ENCODE data around the gene ZNF496.
"Not testable (repeated sequence)": the region's sequence is repeated elsewhere in the genome, so short reads cannot be mapped to it uniquely, and the experiment has no call there.

Gene ZNF496

GRCh38 chr1:247376659-247377058, 45.0 kb upstream of the ZNF496 start:
- H3K9ac ChIP-seq (ENCODE audit: low read length): no peak overlapping the region
- no peak overlapping the region for H3K4me3 ChIP-seq (ENCODE audit: low read depth, low read length, poor library complexity, severe bottlenecking)
- H3K27ac ChIP-seq (ENCODE audit: low read depth, low read length, poor library complexity, severe bottlenecking): no peak overlapping the region

GRCh38 chr1:247375747-247376146, 44.1 kb upstream of the ZNF496 start:
- no peak overlapping the region for H3K27ac ChIP-seq (ENCODE audit: low read depth, low read length, poor library complexity, severe bottlenecking)
- no peaks in the 10 kb centered on the region for H3K9me2 ChIP-seq (ENCODE audit: low read depth, low read length)
- TF ChIP-seq, protein P1, sequence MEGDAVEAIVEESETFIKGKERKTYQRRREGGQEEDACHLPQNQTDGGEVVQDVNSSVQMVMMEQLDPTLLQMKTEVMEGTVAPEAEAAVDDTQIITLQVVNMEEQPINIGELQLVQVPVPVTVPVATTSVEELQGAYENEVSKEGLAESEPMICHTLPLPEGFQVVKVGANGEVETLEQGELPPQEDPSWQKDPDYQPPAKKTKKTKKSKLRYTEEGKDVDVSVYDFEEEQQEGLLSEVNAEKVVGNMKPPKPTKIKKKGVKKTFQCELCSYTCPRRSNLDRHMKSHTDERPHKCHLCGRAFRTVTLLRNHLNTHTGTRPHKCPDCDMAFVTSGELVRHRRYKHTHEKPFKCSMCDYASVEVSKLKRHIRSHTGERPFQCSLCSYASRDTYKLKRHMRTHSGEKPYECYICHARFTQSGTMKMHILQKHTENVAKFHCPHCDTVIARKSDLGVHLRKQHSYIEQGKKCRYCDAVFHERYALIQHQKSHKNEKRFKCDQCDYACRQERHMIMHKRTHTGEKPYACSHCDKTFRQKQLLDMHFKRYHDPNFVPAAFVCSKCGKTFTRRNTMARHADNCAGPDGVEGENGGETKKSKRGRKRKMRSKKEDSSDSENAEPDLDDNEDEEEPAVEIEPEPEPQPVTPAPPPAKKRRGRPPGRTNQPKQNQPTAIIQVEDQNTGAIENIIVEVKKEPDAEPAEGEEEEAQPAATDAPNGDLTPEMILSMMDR (IDR thresholded peaks at IDR 0.05; ENCODE audit: low read length): no peak
- no peak for TF ChIP-seq EZH2 (IDR thresholded peaks at IDR 0.05; ENCODE audit: borderline replicate concordance, low read length)

More at GRCh38 chr1:247376659-247377058, 45.0 kb upstream of the ZNF496 start:
- TF ChIP-seq, protein P1 (IDR thresholded peaks at IDR 0.05; ENCODE audit: low read length): no peak
- no peak for TF ChIP-seq EZH2 (IDR thresholded peaks at IDR 0.05; ENCODE audit: borderline replicate concordance, low read length)
- H3F3A ChIP-seq (ENCODE audit: insufficient read depth, low read length): no peaks in the 10 kb centered on the region
- no peaks in the 10 kb centered on the region for H3K79me2 ChIP-seq (ENCODE audit: insufficient read depth, low read length)
- H2AFZ ChIP-seq (ENCODE audit: low read length): no peak overlapping the region
- H3K36me3 ChIP-seq (ENCODE audit: insufficient read depth, low read length): no peaks in the 10 kb centered on the region
- no peaks in the 10 kb centered on the region for H3K9me3 ChIP-seq (ENCODE audit: low read length)
- no peaks in the 10 kb centered on the region for H4K20me1 ChIP-seq (ENCODE audit: insufficient read depth, low read length)
- no peak overlapping the region for H3K4me2 ChIP-seq (ENCODE audit: low read length)
- H3K4me1 ChIP-seq (ENCODE audit: insufficient read depth, low read length, severe bottlenecking): no peaks in the 10 kb centered on the region
- H3K9me2 ChIP-seq (ENCODE audit: low read depth, low read length): no peaks in the 10 kb centered on the region
- H3K27me3 ChIP-seq (ENCODE audit: insufficient read depth, low read length): no peaks in the 10 kb centered on the region; the same call in 1 of the 2 replicates

GRCh38 chr1:247374651-247375334, 43.1 kb upstream of the ZNF496 start:
- H3K9ac ChIP-seq (ENCODE audit: low read length); H3K9me2 ChIP-seq (ENCODE audit: low read depth, low read length): not testable (repeated sequence)

More at GRCh38 chr1:247375747-247376146, 44.1 kb upstream of the ZNF496 start:
- Histone ChIP-seq H3K4me2 (ENCODE audit: low read length) (no peak overlapping the region), H2AFZ (ENCODE audit: low read length) (no peak overlapping the region), H3K36me3 (ENCODE audit: insufficient read depth, low read length) (no peaks in the 10 kb centered on the region), H3K9ac (ENCODE audit: low read length) (no peak overlapping the region), H3K79me2 (ENCODE audit: insufficient read depth, low read length) (no peaks in the 10 kb centered on the region), H3K4me1 (ENCODE audit: insufficient read depth, low read length, severe bottlenecking) (no peaks in the 10 kb centered on the region), H3F3A (ENCODE audit: insufficient read depth, low read length) (no peaks in the 10 kb centered on the region), H3K9me3 (ENCODE audit: low read length) (no peaks in the 10 kb centered on the region), H4K20me1 (ENCODE audit: insufficient read depth, low read length) (no peaks in the 10 kb centered on the region), H3K4me3 (ENCODE audit: low read depth, low read length, poor library complexity, severe bottlenecking) (no peak overlapping the region), H3K27me3 (ENCODE audit: insufficient read depth, low read length) (no peaks in the 10 kb centered on the region; the same call in 1 of the 2 replicates)

DNA sequence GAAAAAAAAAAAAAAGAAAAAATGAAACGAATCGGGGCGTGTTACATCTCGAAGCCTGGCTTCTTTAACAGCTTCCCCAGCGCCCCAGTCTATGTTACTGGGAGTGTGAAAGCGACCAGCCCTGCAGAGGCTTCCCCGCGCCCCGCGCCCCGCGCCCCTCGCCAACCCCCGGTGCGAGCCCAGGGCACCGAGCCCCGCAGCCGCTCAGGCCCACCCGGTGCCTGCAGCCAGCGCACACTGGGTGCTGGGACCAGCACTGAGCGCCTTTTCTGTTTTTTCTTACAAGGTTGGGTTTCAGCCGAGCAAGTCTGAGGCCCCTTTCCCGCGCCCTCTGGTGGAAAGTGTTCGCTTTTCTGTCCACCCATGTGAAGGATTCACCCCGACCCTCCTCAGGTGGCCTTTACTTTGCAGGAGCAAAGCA, 42.1 kb upstream of the ZNF496 start:
- no peaks in the 10 kb centered on the region for H3K9me2 ChIP-seq (ENCODE audit: low read depth, low read length)
- no peak overlapping the region for H3K4me2 ChIP-seq (ENCODE audit: low read length)
- no peak overlapping the region for H2AFZ ChIP-seq (ENCODE audit: low read length)
- H4K20me1 ChIP-seq (ENCODE audit: insufficient read depth, low read length): no peaks in the 10 kb centered on the region
- no peak overlapping the region for H3K27ac ChIP-seq (ENCODE audit: low read depth, low read length, poor library complexity, severe bottlenecking)
- no peak for TF ChIP-seq EZH2 (IDR thresholded peaks at IDR 0.05; ENCODE audit: borderline replicate concordance, low read length)
- TF ChIP-seq, protein P1 (IDR thresholded peaks at IDR 0.05; ENCODE audit: low read length): no peak
- no peak overlapping the region for H3K9ac ChIP-seq (ENCODE audit: low read length)
- no peak overlapping the region for H3K4me3 ChIP-seq (ENCODE audit: low read depth, low read length, poor library complexity, severe bottlenecking)
- H3K4me1 ChIP-seq (ENCODE audit: insufficient read depth, low read length, severe bottlenecking): no peaks in the 10 kb centered on the region
- H3K79me2 ChIP-seq (ENCODE audit: insufficient read depth, low read length): no peaks in the 10 kb centered on the region
- no peaks in the 10 kb centered on the region for H3K36me3 ChIP-seq (ENCODE audit: insufficient read depth, low read length)
- H3K9me3 ChIP-seq (ENCODE audit: low read length): no peaks in the 10 kb centered on the region
- H3K27me3 ChIP-seq (ENCODE audit: insufficient read depth, low read length): no peaks in the 10 kb centered on the region; the same call in 1 of the 2 replicates
- no peaks in the 10 kb centered on the region for H3F3A ChIP-seq (ENCODE audit: insufficient read depth, low read length)

More at GRCh38 chr1:247374651-247375334, 43.1 kb upstream of the ZNF496 start:
- H3K4me2 ChIP-seq (ENCODE audit: low read length); H4K20me1 ChIP-seq (ENCODE audit: insufficient read depth, low read length); H3K27ac ChIP-seq (ENCODE audit: low read depth, low read length, poor library complexity, severe bottlenecking); H2AFZ ChIP-seq (ENCODE audit: low read length); H3F3A ChIP-seq (ENCODE audit: insufficient read depth, low read length); H3K27me3 ChIP-seq (ENCODE audit: insufficient read depth, low read length); H3K79me2 ChIP-seq (ENCODE audit: insufficient read depth, low read length); H3K4me3 ChIP-seq (ENCODE audit: low read depth, low read length, poor library complexity, severe bottlenecking); H3K9me3 ChIP-seq (ENCODE audit: low read length); H3K4me1 ChIP-seq (ENCODE audit: insufficient read depth, low read length, severe bottlenecking); H3K36me3 ChIP-seq (ENCODE audit: insufficient read depth, low read length): not testable (repeated sequence)
